ENCODE data around the gene SKI.

- TF ChIP-seq CTCF (IDR thresholded peaks at IDR 0.05; ENCODE audit: low read depth, low read length) (no peak), EZH2phosphoT487 (IDR thresholded peaks at IDR 0.05; ENCODE audit: low read depth) (no peak)
These were observed 71.1 kb downstream of the SKI start for GRCh38 chr1:2299131-2299627.

Measured in OCI-LY3 (cell line).